HG02571 (cell line): ENCODE results near the gene ZP4.
"Not testable (repeated sequence)": the region's sequence is repeated elsewhere in the genome, so short reads cannot be mapped to it uniquely, and the experiment has no call there.

Experiments
- ATAC-seq: cut with Tn5 transposase; IDR thresholded peaks from one replicate; pipeline ENCODE4 v1.9.1; 2021; ENCODE audit warnings: mild to moderate bottlenecking, moderate library complexity; ENCODE audit not compliant: unreplicated experiment

Gene ZP4

DNA sequence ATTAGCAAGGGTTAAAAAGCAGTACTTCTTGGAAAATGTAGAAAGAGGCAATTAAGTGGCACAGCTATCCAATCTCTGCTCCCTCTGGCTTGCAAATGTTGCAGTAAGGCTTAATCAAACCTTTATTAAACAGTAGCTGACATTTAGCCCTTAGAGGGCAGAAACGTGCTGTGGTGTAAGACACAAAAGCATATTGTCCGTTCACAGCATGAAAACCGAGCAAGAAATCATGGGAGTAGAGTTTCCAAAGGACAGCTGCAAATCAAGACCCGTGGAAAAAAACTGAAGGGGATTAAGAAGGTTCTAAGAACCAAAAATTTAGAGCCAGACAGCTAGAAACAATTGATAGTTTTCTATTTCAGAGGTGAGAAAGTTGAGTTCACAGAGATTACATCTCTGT is 13.1 kb downstream of the ZP4 start:
- no peak for ATAC-seq

DNA sequence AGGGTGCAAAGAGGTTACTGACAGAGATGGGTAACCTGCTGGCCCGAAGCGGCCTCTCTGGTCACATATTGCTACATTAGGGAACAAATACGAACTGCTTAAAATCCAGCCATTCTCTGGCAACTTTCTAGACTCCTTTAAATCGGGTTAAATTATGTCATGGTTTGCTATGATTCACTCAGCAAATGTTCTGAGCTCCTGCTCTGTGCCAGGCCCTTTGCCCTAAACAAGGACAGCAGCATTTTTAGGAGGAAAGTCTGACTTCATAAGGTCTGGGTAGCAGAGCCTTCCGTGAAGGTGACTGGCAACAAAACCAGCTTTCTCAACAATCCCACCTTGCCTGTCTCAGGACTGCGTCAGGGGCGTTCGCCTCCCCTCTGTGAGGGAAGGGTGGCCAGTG is 15.4 kb downstream of the ZP4 start:
- no peak for ATAC-seq

DNA sequence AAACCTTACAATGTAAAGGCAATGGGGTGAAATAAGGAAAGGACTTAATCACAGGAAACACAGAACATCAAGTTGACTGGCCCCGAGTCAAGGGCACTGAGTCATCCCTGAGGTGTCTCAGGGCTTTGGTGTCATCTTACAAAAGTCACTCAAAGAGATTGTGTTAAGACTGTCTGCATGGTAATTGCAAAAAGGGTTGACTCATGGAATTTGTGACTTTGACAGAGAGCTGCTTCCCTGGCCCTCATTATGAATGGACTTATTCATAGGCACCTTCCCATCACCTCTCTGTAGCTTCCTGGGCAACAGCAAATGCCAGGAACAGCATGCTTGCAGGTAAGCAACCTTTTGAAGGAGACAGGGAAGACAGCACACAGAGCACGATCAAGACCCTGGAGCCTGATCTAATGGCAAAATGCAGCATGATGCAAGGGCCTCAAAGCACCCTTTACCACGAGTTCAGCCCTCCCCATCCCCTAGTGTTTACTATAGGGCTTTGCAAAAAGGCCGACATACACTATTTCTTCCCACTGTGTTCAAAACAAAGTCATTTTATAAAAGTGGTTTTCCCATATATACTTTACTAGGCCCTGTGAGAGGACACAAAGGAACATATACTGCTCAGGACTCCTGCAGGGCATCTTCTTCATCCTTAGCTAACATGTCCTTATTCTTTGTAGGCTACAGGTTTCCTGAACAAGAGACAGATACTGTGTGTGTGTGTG is 17.1 kb downstream of the ZP4 start:
- ATAC-seq = no peak

DNA sequence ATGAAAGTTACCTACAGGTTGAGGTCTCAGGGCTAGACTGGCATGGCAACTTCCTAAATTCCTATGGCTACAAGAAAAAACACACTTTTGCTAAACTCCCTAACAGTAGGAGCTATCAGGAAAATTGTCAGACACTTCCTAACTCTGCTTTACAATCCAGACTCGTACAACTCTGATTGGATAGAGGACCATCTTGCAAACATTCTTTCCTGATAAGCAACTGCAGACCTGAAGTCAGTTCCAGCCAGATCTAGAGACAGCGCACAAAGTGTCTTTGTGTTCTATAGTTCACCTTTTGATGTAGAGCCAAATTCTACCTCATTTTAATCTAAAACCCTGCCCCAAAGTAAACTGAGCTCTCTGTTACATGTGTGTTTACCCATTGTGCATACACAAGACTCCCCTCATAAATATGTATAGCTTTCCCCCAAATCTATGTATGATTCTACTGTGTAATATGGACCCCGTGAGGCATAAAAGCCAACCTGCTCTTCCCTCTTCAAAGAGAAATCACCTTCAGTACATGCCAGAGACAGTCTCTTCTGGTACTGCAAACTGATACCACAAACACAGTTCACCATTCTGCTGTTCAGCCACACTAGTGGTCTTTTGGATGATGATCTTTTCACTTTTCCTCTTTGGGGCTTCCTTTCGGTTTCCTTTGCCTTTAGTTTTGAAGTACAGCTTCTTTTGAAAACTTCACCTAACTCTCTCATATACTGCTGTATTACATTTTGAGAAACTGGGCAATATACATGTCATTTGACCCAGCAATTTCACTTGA is 21.7 kb downstream of the ZP4 start:
- ATAC-seq = no peak

DNA sequence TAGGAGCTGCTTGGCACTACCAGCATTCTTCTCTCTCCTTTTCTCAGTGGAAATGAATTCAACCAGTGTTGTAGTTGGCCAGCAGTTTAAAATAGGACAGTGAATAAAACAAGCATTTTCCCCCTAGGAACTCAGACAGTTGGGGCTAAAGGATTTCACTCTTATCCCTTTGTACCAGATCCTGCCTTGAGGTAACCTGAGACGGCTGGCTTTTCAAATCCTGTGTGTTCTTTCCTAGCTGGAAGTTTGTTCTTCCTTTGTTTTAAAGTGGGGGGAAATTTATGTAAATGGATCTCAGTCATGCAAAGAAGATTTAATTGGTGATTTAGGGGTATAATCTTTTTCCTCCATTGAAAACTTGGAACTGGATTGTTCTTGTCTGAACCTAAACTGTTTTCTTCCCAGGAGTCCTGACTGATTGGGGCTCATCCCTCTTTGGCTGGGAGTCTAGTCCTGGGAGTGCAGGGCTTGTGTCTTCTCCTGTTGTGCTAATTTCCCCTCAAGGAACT is 23.3 kb downstream of the ZP4 start:
- ATAC-seq = no peak

DNA sequence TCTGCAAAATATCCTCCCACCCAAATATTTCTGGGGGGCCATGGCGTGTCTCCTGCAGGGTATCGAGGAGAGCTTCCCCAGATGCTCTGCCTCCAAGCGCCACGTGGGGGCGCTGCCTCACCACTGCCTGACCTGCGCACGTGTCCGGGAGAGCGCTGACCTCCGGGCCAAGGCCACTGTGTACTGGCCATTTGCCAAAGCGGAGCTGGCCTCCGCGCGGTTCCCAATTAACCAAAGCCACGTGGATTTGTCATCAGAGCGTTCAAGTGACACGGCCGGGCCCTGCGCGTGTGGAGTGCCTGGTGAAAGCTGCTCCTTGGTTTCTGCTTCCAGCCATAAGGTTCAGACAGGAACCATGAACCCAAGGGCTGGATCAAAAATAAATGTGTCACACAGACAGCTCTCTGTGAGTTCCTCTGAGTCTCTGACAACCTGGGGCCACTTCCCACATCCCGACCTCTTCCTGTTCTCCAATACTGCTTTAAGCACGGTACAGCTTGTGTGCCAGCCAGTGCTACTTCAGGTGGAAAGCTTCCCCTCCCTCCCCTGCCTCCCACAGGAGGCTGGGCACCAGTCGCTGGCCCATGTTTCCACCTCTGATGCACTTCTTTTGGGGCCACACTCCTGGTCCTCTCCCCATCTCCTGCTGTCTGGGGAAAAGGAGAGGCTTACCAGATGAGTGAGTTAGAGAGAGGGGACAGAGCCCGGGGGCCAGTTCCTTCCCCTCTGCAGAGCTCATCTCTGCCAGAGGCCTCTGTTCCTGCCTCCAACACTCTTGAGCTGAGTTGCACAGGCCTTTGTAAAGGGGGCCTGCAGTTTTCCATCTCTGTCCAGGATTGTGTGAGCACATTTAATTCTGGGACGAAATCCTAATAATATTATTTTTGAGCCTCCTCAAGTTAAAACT is 26.1 kb downstream of the ZP4 start:
- ATAC-seq = no peak

DNA sequence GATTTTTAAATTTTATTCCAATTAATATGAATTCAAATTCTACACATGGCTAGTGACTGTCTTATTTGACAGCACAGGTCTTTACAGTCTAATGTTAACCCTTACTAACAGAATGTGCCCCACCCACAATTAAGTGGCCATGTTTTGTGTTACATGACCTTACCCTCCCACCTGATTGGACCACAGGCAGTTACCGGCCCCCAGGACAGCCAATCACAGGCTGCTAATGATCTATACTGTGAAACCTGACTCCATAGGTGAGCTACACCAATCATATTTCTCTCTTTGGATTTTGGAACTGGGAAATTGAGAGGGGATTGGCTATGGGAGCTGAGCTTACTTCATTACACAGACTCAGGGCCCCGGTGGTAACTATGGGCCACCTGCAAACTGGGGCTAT is 27.5 kb downstream of the ZP4 start:
- no peak for ATAC-seq

DNA sequence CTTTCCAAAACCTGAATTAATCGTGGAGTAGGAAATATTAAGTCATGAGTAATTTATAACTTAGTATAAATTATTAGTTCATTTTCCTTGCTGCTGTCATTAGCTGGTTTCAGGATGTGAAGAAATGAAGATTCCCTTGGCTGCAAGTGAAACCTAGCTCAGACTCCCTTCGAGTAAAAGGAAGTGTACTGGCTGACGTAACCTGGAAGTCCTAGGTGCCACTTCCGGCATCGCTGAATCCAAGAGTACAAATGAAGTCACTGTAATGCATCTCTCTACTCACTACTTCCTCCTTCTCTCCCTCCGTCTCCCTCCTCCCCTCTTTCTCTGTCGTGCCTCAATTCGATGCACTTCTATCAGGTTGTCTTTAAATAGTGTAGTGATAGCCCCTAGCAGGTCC is 28.8 kb downstream of the ZP4 start:
- ATAC-seq = no peak

DNA sequence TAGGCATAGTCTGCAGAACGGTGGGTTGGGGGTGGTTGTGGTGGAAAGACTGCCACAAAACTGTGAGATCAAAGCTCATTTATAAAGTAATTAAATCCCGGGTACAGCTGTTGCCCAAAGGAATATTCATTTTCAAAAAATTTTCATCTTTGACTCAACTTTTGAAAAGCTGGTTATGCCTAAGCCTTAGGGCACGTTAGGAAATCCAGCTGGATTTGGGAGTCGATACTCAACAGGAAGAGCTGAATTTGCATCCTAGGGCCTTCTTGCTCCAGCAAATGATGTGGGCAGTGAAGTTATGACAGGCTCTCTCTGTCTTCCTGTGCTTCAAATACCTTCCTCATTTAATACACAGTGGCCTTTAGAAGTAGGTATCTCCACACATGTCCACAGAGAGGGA is 31.7 kb downstream of the ZP4 start:
- no peak for ATAC-seq

DNA sequence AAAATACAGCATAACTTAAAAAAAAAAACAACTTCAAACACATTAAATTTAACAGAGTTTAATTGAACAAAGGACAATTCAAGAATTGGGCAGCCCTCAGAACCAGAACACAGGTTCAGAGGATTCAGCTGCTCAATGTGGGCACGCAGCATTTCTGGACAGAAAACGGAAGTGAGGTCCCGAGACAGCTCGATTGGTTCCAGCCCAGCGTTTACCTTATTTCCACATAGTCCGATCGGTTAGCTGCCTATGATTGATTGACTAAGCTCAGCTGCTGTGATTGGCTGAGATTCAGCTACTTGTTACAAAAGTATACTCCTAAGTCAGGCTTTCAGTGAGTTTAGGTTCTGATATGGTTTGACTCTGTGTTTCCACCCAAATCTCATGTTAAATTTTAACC is 33.3 kb downstream of the ZP4 start:
- no peak for ATAC-seq

DNA sequence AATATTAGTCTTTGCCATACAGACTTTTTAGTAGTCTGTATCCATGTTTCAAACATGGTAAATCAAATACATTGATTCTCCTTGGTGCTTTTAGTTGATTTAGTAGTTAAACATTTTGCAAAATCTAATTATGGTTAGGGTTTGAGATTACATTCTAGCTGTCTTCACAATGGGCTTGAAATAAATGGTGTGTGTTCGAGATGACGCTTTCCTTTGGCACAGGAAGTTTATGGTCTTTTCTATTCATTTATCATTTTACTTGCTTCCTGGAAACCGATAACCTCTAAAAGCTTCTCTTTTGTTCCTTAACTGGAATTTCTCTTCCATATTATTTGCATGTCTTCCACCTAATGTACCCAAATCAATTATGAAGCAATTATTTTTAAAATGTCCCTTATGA is 38.4 kb downstream of the ZP4 start:
- ATAC-seq = no peak

DNA sequence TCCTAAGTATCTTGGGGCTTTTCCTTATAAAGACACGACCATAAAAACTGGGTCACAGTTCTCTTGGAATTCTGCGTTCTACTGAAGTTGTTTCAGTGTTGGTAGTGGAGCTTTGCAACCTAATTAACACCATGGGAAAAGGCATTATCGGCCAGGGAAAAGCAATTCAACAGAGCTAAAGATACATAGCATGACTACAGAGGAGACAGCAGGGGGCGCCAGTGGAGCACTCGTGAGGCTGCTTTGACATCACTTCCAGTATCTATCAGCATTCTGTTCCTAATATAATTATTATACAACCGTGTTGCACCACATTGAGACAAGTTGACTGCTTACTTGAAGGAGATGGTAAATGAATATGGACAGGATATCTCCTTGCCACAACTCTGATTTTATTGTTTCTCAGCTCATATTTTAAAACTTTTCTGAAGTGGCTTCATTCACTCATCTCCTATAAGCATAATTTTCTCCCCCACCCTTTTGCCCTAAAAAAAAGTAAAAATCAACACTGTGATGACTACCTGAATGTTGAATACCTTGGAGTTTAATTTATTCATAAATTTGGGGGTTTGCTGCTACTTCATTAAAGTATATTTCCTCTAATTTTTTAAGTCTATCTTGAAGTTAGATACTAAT is 39.4 kb downstream of the ZP4 start:
- ATAC-seq = no peak

DNA sequence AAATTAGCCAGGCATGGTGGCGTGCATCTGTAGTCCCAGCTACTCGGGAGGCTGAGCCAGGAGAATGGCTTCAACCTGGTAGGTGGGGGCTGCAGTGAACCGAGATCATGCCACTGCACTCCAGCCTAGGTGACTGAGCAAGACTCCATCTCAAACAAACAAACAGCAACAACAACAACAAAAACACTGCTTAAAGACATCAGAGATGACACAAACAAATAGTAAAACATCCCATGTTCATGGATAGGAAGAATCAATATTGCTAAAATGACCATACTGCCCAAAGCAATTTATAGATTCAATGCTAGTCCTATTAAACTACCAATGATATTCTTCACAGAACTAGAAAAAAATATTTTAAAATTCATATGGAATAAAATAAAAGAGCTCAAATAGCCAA is 47.2 kb downstream of the ZP4 start:
- not testable (repeated sequence) for ATAC-seq

DNA sequence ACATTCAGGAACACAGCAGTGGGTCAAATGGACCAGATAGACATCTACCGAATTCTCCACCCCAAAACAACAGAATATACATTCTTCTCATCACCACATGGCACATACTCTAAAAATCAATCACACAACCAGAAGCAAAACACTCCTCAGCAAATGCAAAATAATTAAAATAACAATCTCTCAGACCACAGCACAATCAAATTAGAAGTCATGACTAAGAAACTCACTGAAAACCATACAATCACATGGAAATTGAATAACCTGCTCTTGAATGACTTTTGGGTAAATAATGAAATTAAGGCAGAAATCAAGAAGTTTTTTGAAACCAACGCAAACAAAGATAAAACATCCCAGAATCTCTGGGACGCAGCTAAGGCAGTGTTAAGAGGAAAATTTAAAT is 49.2 kb downstream of the ZP4 start:
- ATAC-seq = no peak

DNA sequence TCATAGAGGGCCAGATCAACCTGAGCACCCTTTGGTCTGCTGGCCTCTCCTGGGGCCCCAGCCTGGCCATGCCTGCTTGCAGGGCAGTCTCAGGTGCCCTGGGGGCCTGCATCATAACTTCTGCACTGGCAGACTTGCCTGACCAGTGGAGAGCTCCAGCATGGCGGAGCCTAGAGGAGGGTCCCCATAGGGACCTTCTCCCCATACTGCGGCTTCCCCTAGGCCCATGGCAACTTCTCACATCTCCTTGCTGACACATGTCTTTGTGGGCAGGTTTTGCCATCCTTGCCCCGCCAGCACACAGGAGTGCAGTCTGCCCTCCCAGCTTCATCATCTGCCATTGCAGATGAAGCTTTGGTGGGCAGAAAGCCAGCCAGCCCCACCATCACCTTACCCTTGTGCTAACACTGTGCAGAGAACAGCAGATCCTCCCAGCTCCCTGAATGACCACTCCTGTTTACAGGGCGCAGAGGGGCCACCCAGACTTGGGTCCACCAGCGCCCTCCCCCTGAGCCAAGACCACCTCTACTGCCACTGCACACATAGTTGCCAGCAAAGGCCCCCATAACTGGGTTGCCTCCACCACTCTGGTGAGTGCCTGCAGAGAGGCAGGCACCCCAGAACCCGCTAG is 51.7 kb downstream of the ZP4 start:
- ATAC-seq = no peak

DNA sequence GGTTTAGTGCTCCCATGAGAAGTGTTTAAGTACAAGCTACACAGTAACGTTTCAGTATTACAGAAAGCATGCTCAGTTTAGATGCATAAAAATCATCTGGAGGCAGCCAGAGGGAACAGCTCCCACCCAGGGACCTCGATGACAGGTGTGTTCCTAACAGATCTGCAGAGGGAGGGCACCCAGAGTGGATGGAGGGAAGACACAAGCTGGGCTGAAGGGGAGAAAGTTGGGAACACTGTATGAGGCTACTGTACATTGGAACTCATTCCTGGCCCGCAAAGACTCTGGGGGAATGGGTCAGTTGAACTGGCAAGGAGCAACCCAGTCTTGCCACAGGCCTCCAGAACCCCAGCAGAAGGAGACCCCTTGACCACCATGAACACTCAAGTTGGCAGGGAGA is 52.4 kb downstream of the ZP4 start:
- no peak for ATAC-seq

DNA sequence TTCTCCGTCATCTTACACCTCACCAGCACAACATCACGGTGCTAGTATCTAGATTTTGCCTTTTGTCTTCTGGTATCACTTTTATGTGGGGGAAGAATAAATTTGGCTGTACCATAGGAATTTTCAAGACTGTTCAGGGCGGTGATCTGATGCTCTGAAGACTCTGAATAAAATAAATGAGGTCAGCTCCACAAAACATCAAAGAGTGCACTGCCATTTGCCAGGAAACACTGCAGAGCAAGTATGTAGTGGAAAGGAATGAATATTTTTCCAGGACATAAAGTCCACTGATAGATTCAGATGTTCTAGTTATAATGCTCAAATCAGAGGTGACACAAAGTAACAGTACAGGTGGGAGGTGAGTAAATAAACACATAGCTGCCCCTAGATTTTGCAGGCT is 56.3 kb downstream of the ZP4 start:
- no peak for ATAC-seq

DNA sequence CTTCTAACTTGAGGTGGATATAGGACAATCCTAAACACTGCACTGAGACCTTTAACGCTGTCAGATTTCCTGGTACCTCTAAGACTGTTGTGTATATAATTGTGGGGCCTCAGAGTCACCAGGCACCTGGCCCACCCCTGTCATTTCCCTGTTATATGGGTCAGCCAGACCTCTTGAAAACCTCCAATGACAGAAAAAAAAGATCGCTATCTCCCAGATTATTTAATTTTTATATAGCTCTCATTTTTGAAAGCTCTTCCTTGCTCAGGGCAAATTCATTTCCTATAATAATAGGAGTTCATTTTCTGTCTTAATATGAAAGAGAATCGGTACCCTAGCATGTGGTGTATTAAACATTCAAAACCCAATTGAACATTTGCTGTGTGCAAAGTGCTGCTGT is 56.7 kb downstream of the ZP4 start:
- ATAC-seq = no peak

DNA sequence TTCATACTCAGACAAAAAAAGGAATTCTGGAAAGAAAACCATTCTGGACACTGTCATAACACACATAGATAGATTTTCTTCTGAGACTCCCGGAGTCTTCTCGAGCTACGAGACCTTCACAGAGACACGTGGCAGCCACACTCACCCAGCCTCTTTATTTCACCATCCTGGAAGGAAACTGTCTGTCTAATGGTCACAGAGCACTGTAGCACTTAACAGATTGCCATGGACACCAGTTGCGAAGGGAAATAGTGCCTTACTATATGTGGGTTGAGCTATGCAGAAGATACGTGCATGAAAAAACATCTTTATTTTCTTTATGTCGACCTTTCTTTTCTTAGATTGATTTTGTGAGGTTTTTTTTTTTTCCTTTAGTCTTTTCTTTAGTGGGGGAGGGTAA is 57.9 kb downstream of the ZP4 start:
- no peak for ATAC-seq
